Breast epithelium (tissue), 3 donors: ENCODE measurements around the gene LAIR1.

Experiments
- POLR2A ChIP-seq: fragments of 450-650 bp; IDR thresholded peaks from one replicate; pipeline ENCODE4 v1.6.1; 2016; ENCODE audit warnings: antibody characterized with exemption, mild to moderate bottlenecking, moderate library complexity
- POLR2AphosphoS5 ChIP-seq, 3 donors: sonication (generic); formaldehyde crosslinking; IDR thresholded peaks; one replicate each; pipeline ENCODE4 v1.6.1; 2017; ENCODE audit warnings: antibody characterized with exemption in 3 of 3
- TF ChIP-seq, protein P1 (sequence below), 3 donors: fragments of 450-650 bp; IDR thresholded peaks; one replicate each; pipeline ENCODE4 v1.5.1; 2016 to 2017; ENCODE audit warnings: antibody characterized with exemption in 3 of 3, mild to moderate bottlenecking in 3 of 3, moderate library complexity in 3 of 3

DNA sequence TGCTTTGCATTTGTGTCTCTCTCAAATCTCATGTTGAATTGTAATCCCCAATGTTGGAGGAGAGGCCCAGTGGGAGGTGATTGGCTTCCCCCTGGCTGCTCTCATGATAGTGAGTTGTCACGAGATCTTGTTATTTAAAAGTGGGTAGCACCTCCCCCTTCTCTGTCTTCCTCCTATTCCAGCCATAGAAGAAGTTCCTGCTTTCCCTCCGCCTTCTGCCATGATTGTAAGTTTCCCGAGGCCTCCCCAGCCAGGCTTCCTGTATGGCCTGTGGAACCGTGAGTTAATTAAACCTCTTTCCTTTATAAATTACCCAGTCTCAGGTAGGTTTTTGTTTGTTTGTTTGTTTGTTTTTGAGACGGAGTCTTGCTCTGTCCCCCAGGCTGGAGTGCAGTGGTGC lies 29.6 kb downstream of the LAIR1 start:
- TF ChIP-seq POLR2A (no peak), POLR2AphosphoS5 (IDR thresholded peaks at IDR 0.05) (no peak)
- TF ChIP-seq, protein P1, sequence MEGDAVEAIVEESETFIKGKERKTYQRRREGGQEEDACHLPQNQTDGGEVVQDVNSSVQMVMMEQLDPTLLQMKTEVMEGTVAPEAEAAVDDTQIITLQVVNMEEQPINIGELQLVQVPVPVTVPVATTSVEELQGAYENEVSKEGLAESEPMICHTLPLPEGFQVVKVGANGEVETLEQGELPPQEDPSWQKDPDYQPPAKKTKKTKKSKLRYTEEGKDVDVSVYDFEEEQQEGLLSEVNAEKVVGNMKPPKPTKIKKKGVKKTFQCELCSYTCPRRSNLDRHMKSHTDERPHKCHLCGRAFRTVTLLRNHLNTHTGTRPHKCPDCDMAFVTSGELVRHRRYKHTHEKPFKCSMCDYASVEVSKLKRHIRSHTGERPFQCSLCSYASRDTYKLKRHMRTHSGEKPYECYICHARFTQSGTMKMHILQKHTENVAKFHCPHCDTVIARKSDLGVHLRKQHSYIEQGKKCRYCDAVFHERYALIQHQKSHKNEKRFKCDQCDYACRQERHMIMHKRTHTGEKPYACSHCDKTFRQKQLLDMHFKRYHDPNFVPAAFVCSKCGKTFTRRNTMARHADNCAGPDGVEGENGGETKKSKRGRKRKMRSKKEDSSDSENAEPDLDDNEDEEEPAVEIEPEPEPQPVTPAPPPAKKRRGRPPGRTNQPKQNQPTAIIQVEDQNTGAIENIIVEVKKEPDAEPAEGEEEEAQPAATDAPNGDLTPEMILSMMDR (IDR thresholded peaks at IDR 0.05) = no peak
